ENCODE results near the gene BCCIP. TPM values are rescaled to one million over a fixed set of nuclear protein-coding genes. Genes with fewer than 3 reads are reported as not detected.

Gene BCCIP
- total RNA-seq, 1 donor from 2014 or later, result 49.2 TPM

- DNase-seq (ENCODE audit: low read depth, low spot score), result no peak
Measured at GRCh38 chr10:125883211-125883610, 59.9 kb downstream of the BCCIP start.

Other genes with a start within 250 kb of the BCCIP start
- not detected in 2 replicates for gene TEX36, start 140.4 kb upstream of the BCCIP start, total RNA-seq
- gene EDRF1, start 103.8 kb upstream of the BCCIP start, total RNA-seq, result 17.2 and 22.4 TPM in 2 replicates
- 0.07 TPM in 1 of 2 replicates, not detected in the other for gene MMP21, start 47.7 kb upstream of the BCCIP start, total RNA-seq
- 43.9 and 67.2 TPM in 2 replicates for gene UROS, start 288 bp upstream of the BCCIP start, total RNA-seq
- gene DHX32, start 57.7 kb downstream of the BCCIP start, total RNA-seq, result 33.5 and 37.4 TPM in 2 replicates
- gene FANK1, start 73.0 kb downstream of the BCCIP start, total RNA-seq, result 0.95 and 1.4 TPM in 2 replicates